ENCODE measurements around the gene PLAAT4.

The PLAAT4 gene

GRCh38 chr11:63491636-63492372, 44.8 kb upstream of the PLAAT4 start:
- Histone ChIP-seq H3K4me3 (replicated peaks; ENCODE audit: low read depth, low read length) (no peak overlapping the region), H3K27me3 (replicated peaks; ENCODE audit: control insufficient read depth, insufficient read depth, low read length) (no peaks in the 10 kb centered on the region; the same call in 1 of the 2 replicates), H3K36me3 (ENCODE audit: control insufficient read depth, insufficient read depth, low read length) (no peaks in the 10 kb centered on the region)
- TF ChIP-seq, protein P1, sequence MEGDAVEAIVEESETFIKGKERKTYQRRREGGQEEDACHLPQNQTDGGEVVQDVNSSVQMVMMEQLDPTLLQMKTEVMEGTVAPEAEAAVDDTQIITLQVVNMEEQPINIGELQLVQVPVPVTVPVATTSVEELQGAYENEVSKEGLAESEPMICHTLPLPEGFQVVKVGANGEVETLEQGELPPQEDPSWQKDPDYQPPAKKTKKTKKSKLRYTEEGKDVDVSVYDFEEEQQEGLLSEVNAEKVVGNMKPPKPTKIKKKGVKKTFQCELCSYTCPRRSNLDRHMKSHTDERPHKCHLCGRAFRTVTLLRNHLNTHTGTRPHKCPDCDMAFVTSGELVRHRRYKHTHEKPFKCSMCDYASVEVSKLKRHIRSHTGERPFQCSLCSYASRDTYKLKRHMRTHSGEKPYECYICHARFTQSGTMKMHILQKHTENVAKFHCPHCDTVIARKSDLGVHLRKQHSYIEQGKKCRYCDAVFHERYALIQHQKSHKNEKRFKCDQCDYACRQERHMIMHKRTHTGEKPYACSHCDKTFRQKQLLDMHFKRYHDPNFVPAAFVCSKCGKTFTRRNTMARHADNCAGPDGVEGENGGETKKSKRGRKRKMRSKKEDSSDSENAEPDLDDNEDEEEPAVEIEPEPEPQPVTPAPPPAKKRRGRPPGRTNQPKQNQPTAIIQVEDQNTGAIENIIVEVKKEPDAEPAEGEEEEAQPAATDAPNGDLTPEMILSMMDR (IDR thresholded peaks at IDR 0.05; ENCODE audit: insufficient read depth, low read length, poor library complexity, severe bottlenecking) = no peak
- DNase-seq (ENCODE audit: extremely low read depth, insufficient read length) = no peak

DNA sequence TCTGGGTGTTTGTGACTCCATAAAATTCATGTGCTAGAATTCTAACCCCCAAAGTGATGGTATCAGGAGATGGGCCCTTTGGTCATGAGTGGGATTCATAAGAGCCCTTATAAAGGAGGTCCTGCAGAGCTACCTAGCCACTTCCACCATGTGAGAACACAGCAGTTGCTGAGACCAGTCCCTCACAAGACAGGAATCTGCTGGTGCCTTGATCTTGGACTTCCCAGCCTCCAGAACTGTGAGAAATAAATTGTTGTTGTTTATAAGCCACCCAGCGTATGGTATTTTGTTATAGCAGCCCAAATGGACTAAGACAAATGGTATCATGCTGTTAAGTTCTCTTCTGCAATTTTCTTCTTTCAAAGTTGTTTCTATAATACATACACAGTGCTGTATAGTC, 44.2 kb upstream of the PLAAT4 start:
- no peaks in the 10 kb centered on the region; the same call in 1 of the 2 replicates for H3K27me3 ChIP-seq (replicated peaks; ENCODE audit: control insufficient read depth, insufficient read depth, low read length)
- DNase-seq (ENCODE audit: extremely low read depth, insufficient read length) = no peak
- H3K4me3 ChIP-seq (replicated peaks; ENCODE audit: low read depth, low read length) = no peak overlapping the region
- TF ChIP-seq, protein P1 (IDR thresholded peaks at IDR 0.05; ENCODE audit: insufficient read depth, low read length, poor library complexity, severe bottlenecking) = no peak
- H3K36me3 ChIP-seq (ENCODE audit: control insufficient read depth, insufficient read depth, low read length) = no peaks in the 10 kb centered on the region

DNA sequence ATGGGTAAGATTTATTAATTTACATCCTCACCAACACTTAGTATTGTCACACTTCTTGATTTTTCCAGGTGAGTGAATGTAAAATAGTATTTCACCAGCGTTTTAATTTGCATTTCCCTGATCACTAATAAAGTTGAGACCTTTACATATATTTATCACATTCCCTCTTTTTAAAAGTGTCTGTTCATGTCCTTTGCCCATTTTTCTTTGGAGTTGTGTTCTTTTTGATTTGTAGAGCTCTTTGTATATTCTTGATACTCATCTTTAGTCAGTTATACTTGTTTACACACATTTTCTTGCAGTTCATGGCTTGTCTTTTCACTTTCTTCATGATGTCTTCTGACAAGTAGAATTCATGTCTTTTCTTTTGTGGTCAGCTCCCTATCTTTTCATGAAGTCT, 43.5 kb upstream of the PLAAT4 start:
- no peak for DNase-seq (ENCODE audit: extremely low read depth, insufficient read length)
- Histone ChIP-seq H3K4me3 (replicated peaks; ENCODE audit: low read depth, low read length) (no peak overlapping the region), H3K27me3 (replicated peaks; ENCODE audit: control insufficient read depth, insufficient read depth, low read length) (no peaks in the 10 kb centered on the region; the same call in 1 of the 2 replicates), H3K36me3 (ENCODE audit: control insufficient read depth, insufficient read depth, low read length) (no peaks in the 10 kb centered on the region)
- TF ChIP-seq, protein P1 (IDR thresholded peaks at IDR 0.05; ENCODE audit: insufficient read depth, low read length, poor library complexity, severe bottlenecking) = no peak

DNA sequence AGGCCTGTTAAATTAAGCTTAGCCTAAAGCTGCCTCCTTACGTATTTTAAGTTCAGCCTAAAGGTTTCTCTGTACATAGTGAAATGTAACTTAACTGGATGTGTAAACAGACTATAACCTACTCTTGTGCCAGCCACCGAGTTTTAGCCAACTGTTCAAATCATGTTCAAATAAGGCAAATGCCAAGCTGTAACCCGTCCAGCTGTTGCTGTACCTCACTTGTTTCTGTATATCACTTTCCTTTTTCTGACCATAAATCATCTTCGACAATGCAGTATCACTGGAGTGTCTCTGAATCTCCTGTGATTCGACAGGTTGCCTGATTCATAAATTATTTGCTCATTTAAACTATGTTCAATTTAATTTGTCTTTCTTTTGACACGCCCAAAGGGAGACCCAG, 41.6 kb upstream of the PLAAT4 start:
- TF ChIP-seq, protein P1 (IDR thresholded peaks at IDR 0.05; ENCODE audit: insufficient read depth, low read length, poor library complexity, severe bottlenecking) = no peak
- no peaks in the 10 kb centered on the region; the same call in 1 of the 2 replicates for H3K27me3 ChIP-seq (replicated peaks; ENCODE audit: control insufficient read depth, insufficient read depth, low read length)
- H3K4me3 ChIP-seq (replicated peaks; ENCODE audit: low read depth, low read length) = no peak overlapping the region
- DNase-seq (ENCODE audit: extremely low read depth, insufficient read length) = no peak
- H3K36me3 ChIP-seq (ENCODE audit: control insufficient read depth, insufficient read depth, low read length) = no peaks in the 10 kb centered on the region

DNA sequence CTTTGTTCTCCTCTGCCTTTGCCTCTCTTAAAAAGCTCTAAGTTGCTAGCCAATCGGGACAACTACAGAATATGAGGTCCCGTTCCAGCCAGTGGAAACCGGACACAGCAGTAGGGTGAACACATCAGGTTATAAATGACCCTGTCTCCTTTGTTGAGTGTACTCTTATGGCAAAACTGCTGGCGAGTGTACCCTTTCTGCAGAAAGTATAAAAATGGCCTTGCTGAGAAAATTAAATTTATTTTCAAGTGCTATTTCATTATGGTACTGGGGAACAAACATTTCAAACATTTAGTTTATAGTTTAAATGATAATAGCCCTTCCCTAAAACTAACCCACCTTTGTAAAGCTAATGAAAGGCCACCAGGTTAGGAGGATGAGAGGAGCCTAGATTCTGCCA, 36.7 kb upstream of the PLAAT4 start:
- Histone ChIP-seq H3K36me3 (ENCODE audit: control insufficient read depth, insufficient read depth, low read length) (no peaks in the 10 kb centered on the region), H3K4me3 (replicated peaks; ENCODE audit: low read depth, low read length) (no peak overlapping the region), H3K27me3 (replicated peaks; ENCODE audit: control insufficient read depth, insufficient read depth, low read length) (no peaks in the 10 kb centered on the region)
- DNase-seq (ENCODE audit: extremely low read depth, insufficient read length) = no peak
- TF ChIP-seq, protein P1 (IDR thresholded peaks at IDR 0.05; ENCODE audit: insufficient read depth, low read length, poor library complexity, severe bottlenecking) = no peak

Measured in GM06990 (cell line).